ENCODE measurements around the gene RNF43. TPM values are rescaled to one million over a fixed set of nuclear protein-coding genes. Genes with fewer than 3 reads are reported as not detected.

Gene RNF43
- 2.7 TPM for polyA plus RNA-seq (2013, experiment 1 of 2)
- 1.7 TPM for polyA plus RNA-seq (2013, experiment 2 of 2)

- Histone ChIP-seq H3K4me3 (ENCODE audit: extremely low read depth, insufficient read depth, low read length, poor library complexity, severe bottlenecking) (peak within 1 kb of the TSS; percentile 33), H3K9me3 (ENCODE audit: control insufficient read depth, low read length) (no peaks in the 10 kb centered on the region), H3K4me1 (ENCODE audit: control insufficient read depth, insufficient read depth, low read length, poor library complexity, severe bottlenecking) (peaks cover 7% of the 10 kb centered on the region), H3K27ac (ENCODE audit: low read depth, low read length, severe bottlenecking) (peak within 1 kb of the TSS; percentile 12), H3K36me3 (ENCODE audit: control insufficient read depth, insufficient read depth, low read length) (no peaks in the 10 kb centered on the region)
- WGBS, 2 experiments (ENCODE audit: insufficient coverage in 2 of 2), result 0% methylated on average over 4 to 6 of the region's 8 CpGs
Observed at GRCh38 chr17:58417300-58418092, at the start of gene RNF43. TSS of gene RNF43 (minus strand) at chr17:58417534. CDS start at chr17:58415577, 1,957 bp downstream.

GRCh38 chr17:58455491-58455890 is 38.2 kb upstream of the RNF43 start:
- Histone ChIP-seq H3K9me3 (ENCODE audit: control insufficient read depth, low read length) (no peaks in the 10 kb centered on the region), H3K4me3 (ENCODE audit: extremely low read depth, insufficient read depth, low read length, poor library complexity, severe bottlenecking) (no peak overlapping the region), H3K27ac (ENCODE audit: low read depth, low read length, severe bottlenecking) (no peak overlapping the region), H3K36me3 (ENCODE audit: control insufficient read depth, insufficient read depth, low read length) (no peaks in the 10 kb centered on the region), H3K4me1 (ENCODE audit: control insufficient read depth, insufficient read depth, low read length, poor library complexity, severe bottlenecking) (peaks cover 4% of the 10 kb centered on the region)

GRCh38 chr17:58452738-58453137 is 35.4 kb upstream of the RNF43 start:
- Histone ChIP-seq H3K36me3 (ENCODE audit: control insufficient read depth, insufficient read depth, low read length) (no peaks in the 10 kb centered on the region), H3K27ac (ENCODE audit: low read depth, low read length, severe bottlenecking) (peak overlapping the region; percentile 77)
- WGBS, 2 experiments (ENCODE audit: insufficient coverage in 2 of 2), result 100% methylated on average over 1 of the region's 1 CpG; no CpG with 5 or more reads in 1 of the 2 experiments

GRCh38 chr17:58447039-58447975 is 30.0 kb upstream of the RNF43 start:
- Histone ChIP-seq H3K4me1 (ENCODE audit: control insufficient read depth, insufficient read depth, low read length, poor library complexity, severe bottlenecking) (no peaks in the 10 kb centered on the region), H3K27ac (ENCODE audit: low read depth, low read length, severe bottlenecking) (no peak overlapping the region), H3K9me3 (ENCODE audit: control insufficient read depth, low read length) (no peaks in the 10 kb centered on the region), H3K36me3 (ENCODE audit: control insufficient read depth, insufficient read depth, low read length) (no peaks in the 10 kb centered on the region), H3K4me3 (ENCODE audit: extremely low read depth, insufficient read depth, low read length, poor library complexity, severe bottlenecking) (no peak overlapping the region)
- WGBS, 2 experiments (ENCODE audit: insufficient coverage in 2 of 2), result 57 to 70% methylated on average over 5 to 8 of the region's 9 CpGs

More at GRCh38 chr17:58452738-58453137, 35.4 kb upstream of the RNF43 start:
- Histone ChIP-seq H3K4me1 (ENCODE audit: control insufficient read depth, insufficient read depth, low read length, poor library complexity, severe bottlenecking) (peaks cover 4% of the 10 kb centered on the region), H3K9me3 (ENCODE audit: control insufficient read depth, low read length) (no peaks in the 10 kb centered on the region), H3K4me3 (ENCODE audit: extremely low read depth, insufficient read depth, low read length, poor library complexity, severe bottlenecking) (no peak overlapping the region)

- H3K4me1 ChIP-seq (ENCODE audit: control insufficient read depth, insufficient read depth, low read length, poor library complexity, severe bottlenecking), result no peaks in the 10 kb centered on the region
- 29 to 82% methylated on average over 1 to 2 of the region's 6 CpGs for WGBS, 2 experiments (ENCODE audit: insufficient coverage in 2 of 2)
Observed at GRCh38 chr17:58446086-58446485, 28.8 kb upstream of the RNF43 start.

GRCh38 chr17:58436805-58437239 is 19.5 kb upstream of the RNF43 start:
- no peaks in the 10 kb centered on the region for H3K4me1 ChIP-seq (ENCODE audit: control insufficient read depth, insufficient read depth, low read length, poor library complexity, severe bottlenecking)
- 75 to 86% methylated on average over 2 of the region's 5 CpGs for WGBS, 2 experiments (ENCODE audit: insufficient coverage in 2 of 2)

More at GRCh38 chr17:58446086-58446485, 28.8 kb upstream of the RNF43 start:
- H3K4me3 ChIP-seq (ENCODE audit: extremely low read depth, insufficient read depth, low read length, poor library complexity, severe bottlenecking), result no peak overlapping the region
- H3K27ac ChIP-seq (ENCODE audit: low read depth, low read length, severe bottlenecking), result no peak overlapping the region
- H3K9me3 ChIP-seq (ENCODE audit: control insufficient read depth, low read length), result no peaks in the 10 kb centered on the region
- no peaks in the 10 kb centered on the region for H3K36me3 ChIP-seq (ENCODE audit: control insufficient read depth, insufficient read depth, low read length)

GRCh38 chr17:58436245-58436644 is 18.9 kb upstream of the RNF43 start:
- no peaks in the 10 kb centered on the region for H3K36me3 ChIP-seq (ENCODE audit: control insufficient read depth, insufficient read depth, low read length)
- H3K9me3 ChIP-seq (ENCODE audit: control insufficient read depth, low read length), result no peaks in the 10 kb centered on the region
- H3K27ac ChIP-seq (ENCODE audit: low read depth, low read length, severe bottlenecking), result no peak overlapping the region
- no peaks in the 10 kb centered on the region for H3K4me1 ChIP-seq (ENCODE audit: control insufficient read depth, insufficient read depth, low read length, poor library complexity, severe bottlenecking)
- no peak overlapping the region for H3K4me3 ChIP-seq (ENCODE audit: extremely low read depth, insufficient read depth, low read length, poor library complexity, severe bottlenecking)

More at GRCh38 chr17:58436805-58437239, 19.5 kb upstream of the RNF43 start:
- no peaks in the 10 kb centered on the region for H3K36me3 ChIP-seq (ENCODE audit: control insufficient read depth, insufficient read depth, low read length)
- no peaks in the 10 kb centered on the region for H3K9me3 ChIP-seq (ENCODE audit: control insufficient read depth, low read length)
- no peak overlapping the region for H3K27ac ChIP-seq (ENCODE audit: low read depth, low read length, severe bottlenecking)
- H3K4me3 ChIP-seq (ENCODE audit: extremely low read depth, insufficient read depth, low read length, poor library complexity, severe bottlenecking), result no peak overlapping the region

- WGBS, 2 experiments (ENCODE audit: insufficient coverage in 2 of 2), result 95 to 97% methylated on average over 6 of the region's 7 CpGs
- H3K36me3 ChIP-seq (ENCODE audit: control insufficient read depth, insufficient read depth, low read length), result no peaks in the 10 kb centered on the region
- no peak overlapping the region for H3K4me3 ChIP-seq (ENCODE audit: extremely low read depth, insufficient read depth, low read length, poor library complexity, severe bottlenecking)
- no peaks in the 10 kb centered on the region for H3K4me1 ChIP-seq (ENCODE audit: control insufficient read depth, insufficient read depth, low read length, poor library complexity, severe bottlenecking)
- no peak overlapping the region for H3K27ac ChIP-seq (ENCODE audit: low read depth, low read length, severe bottlenecking)
- no peaks in the 10 kb centered on the region for H3K9me3 ChIP-seq (ENCODE audit: control insufficient read depth, low read length)
Observed at GRCh38 chr17:58432806-58433573, 15.7 kb upstream of the RNF43 start.

GRCh38 chr17:58427807-58428206 is 10.5 kb upstream of the RNF43 start:
- no peaks in the 10 kb centered on the region for H3K4me1 ChIP-seq (ENCODE audit: control insufficient read depth, insufficient read depth, low read length, poor library complexity, severe bottlenecking)
- H3K36me3 ChIP-seq (ENCODE audit: control insufficient read depth, insufficient read depth, low read length), result no peaks in the 10 kb centered on the region
- 100% methylated on average over 2 of the region's 3 CpGs; no CpG with 5 or more reads in 1 of the 2 experiments for WGBS, 2 experiments (ENCODE audit: insufficient coverage in 2 of 2)
- no peak overlapping the region for H3K27ac ChIP-seq (ENCODE audit: low read depth, low read length, severe bottlenecking)
- no peak overlapping the region for H3K4me3 ChIP-seq (ENCODE audit: extremely low read depth, insufficient read depth, low read length, poor library complexity, severe bottlenecking)
- H3K9me3 ChIP-seq (ENCODE audit: control insufficient read depth, low read length), result no peaks in the 10 kb centered on the region

DNA sequence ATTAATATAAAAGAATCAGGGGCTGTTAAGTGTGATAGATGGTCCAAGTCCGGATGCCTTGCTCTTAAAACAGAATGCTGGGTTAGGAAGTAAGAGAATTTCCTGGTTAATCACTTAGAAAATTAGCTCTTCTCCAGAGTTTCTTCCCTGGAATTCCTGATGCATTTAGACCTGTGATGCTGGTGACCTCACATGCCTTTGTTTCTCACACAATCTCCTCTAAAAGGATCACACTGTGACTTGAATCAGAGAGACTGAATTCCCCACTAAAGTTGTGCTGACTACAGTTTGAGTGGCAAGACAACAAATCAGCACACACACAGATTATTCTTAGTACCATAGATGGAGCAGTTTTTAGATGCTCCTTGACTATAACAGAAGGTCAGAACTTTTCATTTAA is 4.4 kb upstream of the RNF43 start:
- H3K4me1 ChIP-seq (ENCODE audit: control insufficient read depth, insufficient read depth, low read length, poor library complexity, severe bottlenecking), result peaks cover 7% of the 10 kb centered on the region
- no CpG with 5 or more reads among the region's 1 CpG for WGBS, 2 experiments (ENCODE audit: insufficient coverage in 2 of 2)
- H3K36me3 ChIP-seq (ENCODE audit: control insufficient read depth, insufficient read depth, low read length), result no peaks in the 10 kb centered on the region
- no peaks in the 10 kb centered on the region for H3K9me3 ChIP-seq (ENCODE audit: control insufficient read depth, low read length)
- H3K4me3 ChIP-seq (ENCODE audit: extremely low read depth, insufficient read depth, low read length, poor library complexity, severe bottlenecking), result no peak overlapping the region
- peak overlapping the region; percentile 57 for H3K27ac ChIP-seq (ENCODE audit: low read depth, low read length, severe bottlenecking)
